ENCODE measurements around the gene MRPS18C.

Gene MRPS18C

DNA sequence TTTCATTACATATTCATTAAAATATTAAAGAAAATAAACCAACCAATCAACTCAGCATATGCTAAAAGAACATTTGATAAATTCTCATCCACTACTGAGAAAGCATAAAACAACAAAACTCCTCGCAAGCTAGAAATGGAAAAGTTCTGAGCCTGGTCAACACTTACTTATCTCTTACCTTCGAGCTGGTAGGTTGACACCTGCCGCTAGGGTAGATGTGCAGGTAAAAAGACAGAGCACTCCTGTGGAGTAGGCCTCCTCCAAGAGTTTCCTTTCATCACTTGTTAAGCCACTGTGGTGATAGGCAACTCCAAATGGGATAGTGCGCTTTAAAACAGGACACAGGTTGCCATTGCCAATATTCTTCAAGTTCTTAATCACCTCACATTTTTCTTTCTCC lies 19.2 kb upstream of the MRPS18C start:
- CTCF ChIA-PET, result no interaction called here
- POLR2A ChIA-PET, result no interaction called here
- no peak for DNase-seq (ENCODE audit: low read depth, low spot score)
- H3K4me3 ChIP-seq (ENCODE audit: low read depth, low read length), result no peak overlapping the region
- TF ChIP-seq, protein P1, sequence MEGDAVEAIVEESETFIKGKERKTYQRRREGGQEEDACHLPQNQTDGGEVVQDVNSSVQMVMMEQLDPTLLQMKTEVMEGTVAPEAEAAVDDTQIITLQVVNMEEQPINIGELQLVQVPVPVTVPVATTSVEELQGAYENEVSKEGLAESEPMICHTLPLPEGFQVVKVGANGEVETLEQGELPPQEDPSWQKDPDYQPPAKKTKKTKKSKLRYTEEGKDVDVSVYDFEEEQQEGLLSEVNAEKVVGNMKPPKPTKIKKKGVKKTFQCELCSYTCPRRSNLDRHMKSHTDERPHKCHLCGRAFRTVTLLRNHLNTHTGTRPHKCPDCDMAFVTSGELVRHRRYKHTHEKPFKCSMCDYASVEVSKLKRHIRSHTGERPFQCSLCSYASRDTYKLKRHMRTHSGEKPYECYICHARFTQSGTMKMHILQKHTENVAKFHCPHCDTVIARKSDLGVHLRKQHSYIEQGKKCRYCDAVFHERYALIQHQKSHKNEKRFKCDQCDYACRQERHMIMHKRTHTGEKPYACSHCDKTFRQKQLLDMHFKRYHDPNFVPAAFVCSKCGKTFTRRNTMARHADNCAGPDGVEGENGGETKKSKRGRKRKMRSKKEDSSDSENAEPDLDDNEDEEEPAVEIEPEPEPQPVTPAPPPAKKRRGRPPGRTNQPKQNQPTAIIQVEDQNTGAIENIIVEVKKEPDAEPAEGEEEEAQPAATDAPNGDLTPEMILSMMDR (IDR thresholded peaks at IDR 0.05; ENCODE audit: insufficient read depth, low read length, missing control alignments), result no peak

GRCh38 chr4:83438719-83439118 lies 17.1 kb upstream of the MRPS18C start:
- TF ChIP-seq, protein P1 (IDR thresholded peaks at IDR 0.05; ENCODE audit: insufficient read depth, low read length, missing control alignments), result no peak
- ChIA-PET POLR2A (interaction anchor here (0.6 kb wide), 3 partner anchors 18 to 182 kb away, joined by 3 read pairs; no protein-coding TSS in a partner anchor), CTCF (no interaction called here)
- H3K4me3 ChIP-seq (ENCODE audit: low read depth, low read length), result no peak overlapping the region
- peak; percentile 0 for DNase-seq (ENCODE audit: low read depth, low spot score)

DNA sequence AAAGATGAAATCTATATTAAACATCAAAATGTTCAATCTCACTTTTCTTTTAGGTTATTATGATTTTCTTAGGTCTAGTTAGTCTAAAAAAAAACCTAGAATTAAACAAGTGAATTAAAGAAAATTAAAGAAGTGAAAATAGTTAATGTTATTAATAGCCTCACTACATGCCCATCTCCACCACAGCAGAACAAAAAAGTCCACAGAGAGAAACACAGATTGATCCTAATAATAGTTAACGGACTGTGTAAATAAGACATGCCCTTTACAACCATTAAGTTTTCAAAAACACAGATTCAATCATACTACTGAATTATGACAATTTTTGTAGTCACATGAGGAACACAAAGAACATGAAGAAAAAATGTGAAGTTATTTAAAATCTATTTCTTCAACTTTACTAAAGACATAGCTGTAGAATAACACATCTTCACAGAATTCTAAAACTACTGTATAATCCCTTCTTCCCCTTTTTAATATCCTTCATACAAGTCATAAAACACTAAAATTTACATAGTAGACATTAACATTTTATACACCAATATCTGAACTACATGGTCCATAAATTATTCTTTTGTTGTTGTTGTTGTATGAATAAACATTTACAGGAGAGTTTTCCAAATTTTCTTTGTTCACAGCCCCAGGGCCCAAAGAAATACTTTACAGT lies 15.6 kb upstream of the MRPS18C start:
- ChIA-PET POLR2A (no interaction called here), CTCF (interaction anchor here (0.9 kb wide), 2 partner anchors 15 to 201 kb away, joined by 3 to 4 read pairs; no protein-coding TSS in a partner anchor)
- TF ChIP-seq, protein P1 (IDR thresholded peaks at IDR 0.05; ENCODE audit: insufficient read depth, low read length, missing control alignments), result no peak

DNA sequence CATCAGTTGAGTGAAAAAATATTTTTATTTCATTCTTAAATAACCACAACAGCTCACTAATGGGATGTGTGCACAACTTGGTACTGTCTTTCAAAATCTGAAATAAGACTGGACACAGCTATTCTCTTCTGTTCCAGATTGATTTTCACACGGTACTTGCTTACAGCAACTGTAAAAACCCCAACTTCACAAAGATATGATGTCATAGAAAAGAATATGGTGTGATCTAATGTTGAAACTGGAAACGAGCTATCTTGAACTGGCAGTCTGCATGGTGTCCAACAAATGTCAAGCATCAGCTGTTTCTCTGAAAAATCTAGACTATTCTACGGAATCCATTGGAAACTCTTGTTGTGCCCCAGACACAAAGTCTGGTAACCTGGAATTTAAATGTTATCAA lies 15.0 kb upstream of the MRPS18C start:
- TF ChIP-seq, protein P1 (IDR thresholded peaks at IDR 0.05; ENCODE audit: insufficient read depth, low read length, missing control alignments), result no peak
- POLR2A ChIA-PET, result interaction anchor here (0.6 kb wide), 1 partner anchor 15 kb away, joined by 3 read pairs; the partner anchor contains the start of genes HELQ and MRPS18C
- CTCF ChIA-PET, result interaction anchor here (0.9 kb wide), 2 partner anchors 14 to 200 kb away, joined by 3 to 4 read pairs; no protein-coding TSS in a partner anchor
- no peak for DNase-seq (ENCODE audit: low read depth, low spot score)
- no peak overlapping the region for H3K4me3 ChIP-seq (ENCODE audit: low read depth, low read length)

More for the DNA sequence above, 15.6 kb upstream of the MRPS18C start:
- no peak overlapping the region for H3K4me3 ChIP-seq (ENCODE audit: low read depth, low read length)
- no peak for DNase-seq (ENCODE audit: low read depth, low spot score)

GRCh38 chr4:83449009-83449408 lies 6.8 kb upstream of the MRPS18C start:
- H3K4me3 ChIP-seq (ENCODE audit: low read depth, low read length), result no peak overlapping the region
- ChIA-PET CTCF (no interaction called here), POLR2A (interaction anchor here (0.6 kb wide), 1 partner anchor 166 kb away, joined by 3 read pairs; no protein-coding TSS in a partner anchor)
- TF ChIP-seq, protein P1 (IDR thresholded peaks at IDR 0.05; ENCODE audit: insufficient read depth, low read length, missing control alignments), result no peak
- no peak for DNase-seq (ENCODE audit: low read depth, low spot score)

- ChIA-PET POLR2A (interaction anchor here (1.7 kb wide), 1 partner anchor 170 kb away, joined by 7 read pairs; the partner anchor contains the start of gene COQ2), CTCF (interaction anchor here (0.8 to 1.6 kb wide), 4 partner anchors 14 to 170 kb away, joined by 3 read pairs; partner anchors contain the start of gene COQ2)
- peak overlapping the region; percentile 91 for H3K4me3 ChIP-seq (ENCODE audit: low read depth, low read length)
- DNase-seq (ENCODE audit: low read depth, low spot score), result no peak
- TF ChIP-seq, protein P1 (IDR thresholded peaks at IDR 0.05; ENCODE audit: insufficient read depth, low read length, missing control alignments), result no peak
Measured at GRCh38 chr4:83454686-83455085, 1.2 kb upstream of the MRPS18C start.

Data from AG04449 (cell line).